ENCODE results near the gene IFI27. TPM values are rescaled to one million over a fixed set of nuclear protein-coding genes. Genes with fewer than 3 reads are reported as not detected.

IFI27 gene
- total and polyA plus RNA-seq, 2 of the 8 experiments (the other 6 are each of a cell fraction or from before 2014, with no cell fraction given) = 0.76 to 2.2 TPM

- no peak overlapping the region for H3K14ac ChIP-seq (ENCODE audit: insufficient read length)
- H3K4ac ChIP-seq (replicated peaks; ENCODE audit: insufficient read length, low read depth, low read length) = no peak overlapping the region
- no peak overlapping the region for H2BK20ac ChIP-seq (ENCODE audit: low read length)
- H2BK120ac ChIP-seq (replicated peaks; ENCODE audit: low read depth, low read length) = no peak overlapping the region
- DNase-seq (ENCODE audit: low read depth in 1 of 2, low spot score in 2 of 2) (no peak), FAIRE-seq (no peak)
- H3K23ac ChIP-seq (ENCODE audit: insufficient read length) = no peak overlapping the region
- H3K27me3 ChIP-seq (replicated peaks in 1 of 4; ENCODE audit: control insufficient read depth in 3 of 4, extremely low read depth in 1 of 4, insufficient read depth in 3 of 4, low read length in 3 of 4) = peaks cover 0 to 5% (median 3%) of the 10 kb centered on the region in 4 experiments; a peak in 3 of 7 replicates
- H3K79me2 ChIP-seq (ENCODE audit: control insufficient read depth in 1 of 2, insufficient read depth in 2 of 2, low read length in 2 of 2) = no peaks in the 10 kb centered on the region
- H2AK5ac ChIP-seq (ENCODE audit: low read depth, low read length) = no peak overlapping the region
- no peak overlapping the region for H3K9ac ChIP-seq (replicated peaks in 1 of 4; ENCODE audit: extremely low read depth in 1 of 4, low read depth in 3 of 4, low read length in 3 of 4)
- 0 out of 2 replicates have a peak overlapping the region, but pooled peaks have one; percentile 1 for H2BK12ac ChIP-seq (ENCODE audit: low read depth, low read length)
- CTCF ChIA-PET (ENCODE audit: partially characterized antibody) = interaction anchor here (0.6 to 1.4 kb wide), 4 partner anchors 19 to 271 kb away, joined by 3 to 5 read pairs (median 3); no protein-coding TSS in a partner anchor
- H3K4me2 ChIP-seq (ENCODE audit: insufficient read depth in 1 of 2, low read depth in 2 of 2, low read length in 2 of 2) = no peak overlapping the region
- 0 out of 2 replicates have a peak overlapping the region, but pooled peaks have one; percentile 68 for H2AFZ ChIP-seq (ENCODE audit: low read length)
- TF ChIP-seq BRCA1 (IDR thresholded peaks at IDR 0.05; ENCODE audit: low read depth, low read length) = no peak
- TF ChIP-seq GABPA (IDR thresholded peaks at IDR 0.05; ENCODE audit: borderline replicate concordance, insufficient read depth, low read length) = no peak
- TF ChIP-seq RAD21 (IDR thresholded peaks at IDR 0.05 in 1 of 2, conservative IDR thresholded peaks at IDR 0.05 in 1 of 2; ENCODE audit: low read depth in 2 of 2, low read length in 2 of 2) = no peak
- no peak for TF ChIP-seq SP2 (IDR thresholded peaks at IDR 0.05; ENCODE audit: low read length)
- no peak for TF ChIP-seq ZNF274 (IDR thresholded peaks at IDR 0.05; ENCODE audit: borderline replicate concordance, extremely low read depth, low read length)
- TF ChIP-seq, protein P1, sequence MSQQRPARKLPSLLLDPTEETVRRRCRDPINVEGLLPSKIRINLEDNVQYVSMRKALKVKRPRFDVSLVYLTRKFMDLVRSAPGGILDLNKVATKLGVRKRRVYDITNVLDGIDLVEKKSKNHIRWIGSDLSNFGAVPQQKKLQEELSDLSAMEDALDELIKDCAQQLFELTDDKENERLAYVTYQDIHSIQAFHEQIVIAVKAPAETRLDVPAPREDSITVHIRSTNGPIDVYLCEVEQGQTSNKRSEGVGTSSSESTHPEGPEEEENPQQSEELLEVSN (IDR thresholded peaks at IDR 0.05) = no peak
- TF ChIP-seq EGR1 (IDR thresholded peaks at IDR 0.05; ENCODE audit: borderline replicate concordance, low read depth, low read length) = no peak
- no peak for TF ChIP-seq SP1 (IDR thresholded peaks at IDR 0.05; ENCODE audit: low read depth, low read length)
- TF ChIP-seq BACH1 (IDR thresholded peaks at IDR 0.05; ENCODE audit: low read length) = no peak
- no peaks in the 10 kb centered on the region for H3K36me3 ChIP-seq (ENCODE audit: control insufficient read depth in 2 of 4, insufficient read depth in 4 of 4, low read length in 3 of 4)
- H4K5ac ChIP-seq (ENCODE audit: insufficient read length, low read depth, low read length) = no peak overlapping the region
- H3K27ac ChIP-seq (ENCODE audit: low read depth, low read length) = no peak overlapping the region
- no peak overlapping the region for H3K18ac ChIP-seq (ENCODE audit: extremely low read depth, low read length)
- H3K56ac ChIP-seq (replicated peaks; ENCODE audit: insufficient read length, low read depth, low read length) = no peak overlapping the region
- H3K4me3 ChIP-seq (ENCODE audit: extremely low read depth in 1 of 4, insufficient read depth in 2 of 4, low read depth in 3 of 4, low read length in 4 of 4) = no peak overlapping the region
- peaks cover 2 to 18% (median 8%) of the 10 kb centered on the region in 4 experiments for H3K4me1 ChIP-seq (replicated peaks in 1 of 4; ENCODE audit: control insufficient read depth in 3 of 4, insufficient read depth in 4 of 4, low read length in 3 of 4)
- 90% methylated on average over 2 of the region's 2 CpGs; no CpG with 5 or more reads in 1 of the 2 experiments for WGBS, 2 experiments (ENCODE audit: extremely low coverage in 1 of 2, insufficient coverage in 1 of 2, insufficient read length in 1 of 2, insufficient replicate concordance in 2 of 2, low coverage in 1 of 2, low lambda C conversion rate in 2 of 2, missing lambda C conversion rate in 1 of 2)
- H4K8ac ChIP-seq (ENCODE audit: extremely low read depth, insufficient read depth, low read length) = no peak overlapping the region
- POLR2A ChIA-PET (ENCODE audit: partially characterized antibody) = no interaction called here
- no peaks in the 10 kb centered on the region for H3K9me3 ChIP-seq (ENCODE audit: insufficient read depth in 2 of 2, low read depth in 1 of 2, low read length in 1 of 2)
- no peaks in the 10 kb centered on the region for H4K20me1 ChIP-seq (replicated peaks in 1 of 2; ENCODE audit: control insufficient read depth in 1 of 2, insufficient read depth in 2 of 2, low read length in 2 of 2)
- H3K79me1 ChIP-seq (ENCODE audit: low read depth, low read length) = no peaks in the 10 kb centered on the region
- no peak overlapping the region for H4K91ac ChIP-seq (replicated peaks; ENCODE audit: insufficient read length, low read length)
- no peak overlapping the region for H2BK15ac ChIP-seq (ENCODE audit: low read length)
- H3K23me2 ChIP-seq (ENCODE audit: low read depth, low read length) = no peaks in the 10 kb centered on the region
- H2BK5ac ChIP-seq (ENCODE audit: low read depth, low read length) = no peak overlapping the region
Observed at GRCh38 chr14:94161981-94162380, 51.4 kb downstream of the IFI27 start.
